ENCODE measurements around the gene MFAP2.

Gene MFAP2

DNA sequence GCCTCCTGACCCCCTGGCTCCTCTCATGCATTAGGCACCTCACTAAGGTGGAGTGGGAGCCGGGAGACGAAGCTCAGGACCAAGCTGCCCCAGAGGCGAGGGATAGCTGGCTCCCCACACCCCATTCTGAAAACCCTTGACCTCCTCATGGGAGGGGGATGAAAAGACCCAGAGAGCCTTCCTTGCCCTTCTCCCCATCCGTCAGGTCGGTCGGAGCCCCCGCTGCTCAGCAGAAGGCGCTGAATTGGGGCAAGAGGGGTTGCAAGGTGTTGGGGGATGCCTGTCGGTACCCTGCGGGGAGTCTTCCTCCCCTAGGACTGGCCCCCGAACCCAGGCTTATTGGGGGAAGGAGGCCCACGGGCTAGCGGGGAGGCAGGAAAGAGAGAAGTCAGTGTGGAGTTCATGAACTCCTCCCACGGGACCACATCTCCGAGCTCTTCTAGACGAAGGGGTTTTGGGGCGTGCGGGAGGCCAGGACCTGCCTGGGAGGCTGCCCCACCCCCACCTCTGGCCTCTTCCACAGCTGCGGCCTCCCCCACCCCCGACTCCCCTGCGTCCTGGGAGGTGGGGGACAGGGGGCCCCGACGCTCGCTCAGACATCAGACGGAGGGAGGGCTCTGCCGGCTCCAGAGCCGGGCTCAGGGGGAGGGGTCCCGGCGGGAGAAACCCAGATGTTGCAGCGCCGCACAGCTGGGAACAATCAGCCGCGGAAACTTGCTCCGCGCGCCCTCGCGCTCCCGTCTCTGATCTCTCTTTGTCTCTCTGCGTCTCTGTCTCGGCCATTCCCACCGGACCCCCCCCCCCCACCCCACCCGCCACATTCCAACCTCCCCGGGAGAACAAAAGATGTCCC is 719 bp downstream of the MFAP2 start:
- no peak for TF ChIP-seq POLR2A (IDR thresholded peaks at IDR 0.05; ENCODE audit: low read depth, low read length)
- DNase-seq (ENCODE audit: insufficient read length, low spot score) (no peak), FAIRE-seq (no peak)

DNA sequence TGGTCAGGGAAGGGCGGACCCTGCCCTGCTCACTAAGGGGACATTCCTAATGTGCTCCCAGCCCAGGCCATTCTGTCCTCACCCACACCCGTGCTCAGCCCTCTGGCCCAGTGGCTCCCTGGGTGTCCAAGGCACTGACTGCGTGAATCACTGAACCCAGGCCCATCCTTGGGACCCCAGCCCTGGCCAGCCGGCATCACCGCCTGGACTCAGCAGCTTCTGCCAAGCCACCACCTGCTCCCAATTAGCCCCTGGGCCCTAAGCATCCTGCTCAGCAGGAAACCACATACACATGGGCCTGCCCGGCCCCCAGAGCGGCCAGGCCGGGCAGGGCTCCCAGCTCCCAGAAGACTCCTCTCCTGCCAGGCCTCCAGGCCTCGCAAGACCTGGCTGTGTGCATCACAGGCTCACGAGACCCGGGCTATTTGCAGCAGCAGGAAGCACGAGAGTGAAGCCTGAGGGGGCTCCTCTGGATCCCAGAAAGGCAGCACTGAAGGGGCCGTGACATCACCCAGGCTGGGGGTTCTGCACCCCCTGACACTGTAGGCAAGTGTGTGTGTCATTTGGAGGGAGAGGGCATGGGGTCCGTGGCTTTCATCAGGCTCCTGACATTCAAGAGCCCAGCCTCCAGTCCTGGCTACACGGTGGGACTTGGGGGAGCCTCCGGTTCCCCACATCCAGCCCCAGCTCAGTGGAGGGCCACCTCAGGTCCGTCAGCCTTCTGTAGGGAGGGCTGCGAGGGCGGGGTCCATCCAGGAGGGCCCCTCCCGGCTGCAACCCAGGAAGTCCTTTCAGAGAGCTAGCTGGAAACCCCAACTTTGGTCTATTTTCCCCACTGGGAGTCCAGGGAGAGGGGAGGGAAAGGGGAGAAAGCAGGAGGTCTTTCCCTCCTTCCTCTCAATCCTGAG is 1.6 kb downstream of the MFAP2 start:
- FAIRE-seq = no peak
- DNase-seq (ENCODE audit: insufficient read length, low spot score) = no peak
- TF ChIP-seq POLR2A (IDR thresholded peaks at IDR 0.05; ENCODE audit: low read depth, low read length) = no peak

DNA sequence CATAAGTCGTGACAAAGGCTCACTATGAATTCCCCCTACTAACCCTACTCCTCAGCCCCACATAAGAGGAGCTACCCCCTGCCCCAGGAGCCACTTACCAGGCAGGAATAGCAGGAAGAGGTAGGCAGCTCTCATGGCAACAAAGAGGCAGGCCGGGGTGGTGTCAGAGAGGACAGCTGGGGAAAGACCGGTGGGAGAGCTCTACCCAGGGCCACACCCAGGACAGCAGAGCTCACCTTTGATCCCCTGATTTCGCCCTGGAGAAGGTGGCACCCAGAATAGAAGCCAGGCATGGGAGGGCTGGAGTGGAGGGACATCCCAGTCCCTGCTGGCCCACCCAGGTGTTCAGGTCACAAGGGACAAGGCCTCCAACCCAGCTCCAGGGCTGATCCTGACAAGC is 2.3 kb downstream of the MFAP2 start:
- DNase-seq (ENCODE audit: insufficient read length, low spot score) = no peak
- no peak for TF ChIP-seq POLR2A (IDR thresholded peaks at IDR 0.05; ENCODE audit: low read depth, low read length)
- no peak for FAIRE-seq

DNA sequence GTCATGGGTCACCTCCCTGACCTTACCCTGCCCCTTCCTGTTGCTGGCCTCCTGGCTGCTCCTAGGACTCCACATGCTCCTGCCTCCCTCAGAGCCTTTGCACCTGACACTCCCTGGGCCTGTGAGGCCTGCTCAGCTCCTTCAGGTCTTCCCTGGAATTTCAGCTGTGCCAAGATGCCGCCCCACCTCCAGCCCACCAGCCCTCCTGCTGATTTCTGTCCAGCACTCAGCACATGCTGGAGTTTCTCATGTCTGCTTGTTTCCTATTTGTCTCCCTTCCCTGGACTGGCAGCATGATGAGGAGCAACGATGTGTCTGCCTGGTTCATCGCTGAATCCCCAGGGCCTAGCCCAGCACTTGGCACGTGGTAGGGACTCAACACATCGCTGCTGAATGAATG is 3.0 kb downstream of the MFAP2 start:
- FAIRE-seq (no peak), DNase-seq (ENCODE audit: insufficient read length, low spot score) (no peak)
- no peak for TF ChIP-seq POLR2A (IDR thresholded peaks at IDR 0.05; ENCODE audit: low read depth, low read length)

DNA sequence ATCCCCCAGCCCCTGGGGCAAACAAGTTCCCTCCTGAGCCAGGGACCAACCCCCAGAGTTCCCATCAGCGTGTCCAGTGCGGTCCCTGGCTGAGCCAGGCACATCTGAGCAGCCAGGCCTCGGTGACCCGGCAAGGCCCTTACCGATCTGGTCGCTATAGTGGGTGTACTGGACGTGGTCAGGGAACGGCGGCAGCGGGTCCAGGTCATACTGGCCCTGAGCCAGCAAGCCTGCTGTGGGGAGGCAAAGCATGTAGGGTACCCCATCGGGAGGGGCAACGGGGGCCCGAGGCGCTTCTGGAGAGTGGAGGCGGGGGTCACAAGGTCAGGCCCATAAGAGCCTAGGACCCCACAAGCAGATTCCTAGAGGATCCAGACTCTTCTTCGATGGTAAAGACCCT is 3.5 kb downstream of the MFAP2 start:
- no peak for DNase-seq (ENCODE audit: insufficient read length, low spot score)

DNA sequence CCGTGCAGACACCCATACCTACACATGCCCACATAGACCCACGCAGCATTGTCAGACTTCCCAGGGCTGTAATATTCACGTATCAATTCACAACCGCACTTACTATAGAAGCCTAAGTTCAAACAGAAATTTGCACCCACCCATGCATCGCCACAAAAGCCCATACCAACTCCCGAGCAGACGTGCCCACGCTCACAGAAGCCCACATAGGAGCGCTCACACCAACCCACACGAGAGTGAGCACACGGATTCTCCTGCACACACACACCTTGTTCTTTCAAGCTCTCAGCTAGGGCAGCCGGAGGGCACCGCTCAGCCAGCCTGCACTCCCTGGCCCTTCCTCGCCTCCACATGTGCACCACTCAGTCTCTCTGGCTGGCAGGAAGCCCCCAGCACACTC is 4.6 kb downstream of the MFAP2 start:
- DNase-seq (ENCODE audit: insufficient read length, low spot score) (no peak), FAIRE-seq (no peak)
- TF ChIP-seq POLR2A (IDR thresholded peaks at IDR 0.05; ENCODE audit: low read depth, low read length) = no peak

More for the DNA sequence above, 3.5 kb downstream of the MFAP2 start:
- TF ChIP-seq POLR2A (IDR thresholded peaks at IDR 0.05; ENCODE audit: low read depth, low read length) = no peak
- FAIRE-seq = no peak

DNA sequence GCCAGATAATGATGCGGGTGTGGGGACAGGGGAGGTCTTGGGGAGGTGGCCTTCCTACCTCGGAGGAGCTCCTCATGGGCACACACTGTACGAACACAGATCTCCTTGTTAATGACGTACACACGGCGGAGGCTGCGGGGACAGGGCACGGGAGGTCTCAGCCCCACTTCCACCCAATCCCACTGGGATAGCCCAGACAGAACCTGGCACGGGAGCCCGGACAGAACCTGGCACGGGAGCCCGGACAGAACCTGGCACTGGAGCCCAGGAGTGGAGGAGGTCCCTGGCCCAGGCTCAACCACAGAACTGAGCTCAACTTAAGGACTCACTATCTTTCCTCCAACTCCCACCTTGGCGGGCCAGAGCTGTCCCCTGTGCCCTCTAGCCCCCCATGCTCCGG is 5.2 kb downstream of the MFAP2 start:
- FAIRE-seq (no peak), DNase-seq (ENCODE audit: insufficient read length, low spot score) (no peak)
- no peak for TF ChIP-seq POLR2A (IDR thresholded peaks at IDR 0.05; ENCODE audit: low read depth, low read length)

DNA sequence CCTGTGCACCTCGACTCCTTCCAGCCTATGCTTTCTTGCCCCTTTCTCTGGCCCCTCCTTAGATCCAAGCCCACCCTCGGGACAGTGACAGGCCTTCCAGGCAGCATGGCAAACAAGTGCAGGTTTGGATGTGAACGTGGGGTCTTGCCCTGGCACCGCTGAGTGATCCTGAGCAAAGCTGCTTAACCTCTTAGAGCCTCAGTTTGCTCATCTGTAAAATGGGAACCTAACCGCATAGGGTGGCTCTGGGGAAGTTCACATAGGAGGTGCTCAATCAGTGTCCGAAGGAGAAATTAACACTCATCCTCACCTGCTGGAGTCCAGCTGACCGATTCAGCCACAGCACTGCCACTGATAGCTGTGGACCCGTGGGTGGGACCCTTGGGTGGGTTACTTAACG is 7.2 kb downstream of the MFAP2 start:
- no peak for TF ChIP-seq POLR2A (IDR thresholded peaks at IDR 0.05; ENCODE audit: low read depth, low read length)
- no peak for DNase-seq (ENCODE audit: insufficient read length, low spot score)
- no peak for FAIRE-seq

DNA sequence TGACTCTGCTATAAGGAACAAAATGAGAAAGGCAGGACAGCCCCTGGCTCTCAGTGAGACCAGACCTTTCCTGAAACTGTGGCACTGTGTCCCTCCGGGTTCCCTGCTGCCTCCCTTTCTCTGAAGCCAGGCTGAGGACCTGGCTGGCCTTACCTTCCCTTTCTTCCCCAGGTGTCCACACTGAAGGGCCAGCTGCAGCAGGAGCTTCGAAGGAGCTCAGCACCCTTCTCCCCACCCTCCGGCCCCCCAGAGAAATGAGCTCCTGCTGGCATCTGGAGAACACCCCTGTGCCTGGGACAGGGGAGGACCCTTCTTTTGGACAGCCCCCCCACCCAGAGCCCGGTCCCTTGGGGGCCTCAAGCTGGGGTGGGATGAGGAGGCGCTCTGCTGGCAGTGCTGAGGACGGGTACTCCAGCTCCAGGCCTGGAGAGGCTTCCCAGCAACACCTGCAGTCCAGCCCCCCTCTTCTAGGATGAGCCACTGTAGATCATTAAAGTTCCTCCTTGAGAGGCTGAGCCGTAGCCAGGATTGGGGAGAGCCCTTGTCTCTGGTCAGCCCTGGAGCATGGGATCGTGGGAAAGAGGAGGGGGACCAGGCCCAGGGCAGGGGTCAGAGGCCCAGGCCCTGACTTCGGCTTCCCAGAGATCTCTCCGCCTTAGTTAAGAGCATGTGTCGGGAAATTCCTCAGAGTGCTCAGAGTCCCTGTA is 8.1 kb downstream of the MFAP2 start:
- DNase-seq (ENCODE audit: insufficient read length, low spot score) (no peak), FAIRE-seq (no peak)
- no peak for TF ChIP-seq POLR2A (IDR thresholded peaks at IDR 0.05; ENCODE audit: low read depth, low read length)

DNA sequence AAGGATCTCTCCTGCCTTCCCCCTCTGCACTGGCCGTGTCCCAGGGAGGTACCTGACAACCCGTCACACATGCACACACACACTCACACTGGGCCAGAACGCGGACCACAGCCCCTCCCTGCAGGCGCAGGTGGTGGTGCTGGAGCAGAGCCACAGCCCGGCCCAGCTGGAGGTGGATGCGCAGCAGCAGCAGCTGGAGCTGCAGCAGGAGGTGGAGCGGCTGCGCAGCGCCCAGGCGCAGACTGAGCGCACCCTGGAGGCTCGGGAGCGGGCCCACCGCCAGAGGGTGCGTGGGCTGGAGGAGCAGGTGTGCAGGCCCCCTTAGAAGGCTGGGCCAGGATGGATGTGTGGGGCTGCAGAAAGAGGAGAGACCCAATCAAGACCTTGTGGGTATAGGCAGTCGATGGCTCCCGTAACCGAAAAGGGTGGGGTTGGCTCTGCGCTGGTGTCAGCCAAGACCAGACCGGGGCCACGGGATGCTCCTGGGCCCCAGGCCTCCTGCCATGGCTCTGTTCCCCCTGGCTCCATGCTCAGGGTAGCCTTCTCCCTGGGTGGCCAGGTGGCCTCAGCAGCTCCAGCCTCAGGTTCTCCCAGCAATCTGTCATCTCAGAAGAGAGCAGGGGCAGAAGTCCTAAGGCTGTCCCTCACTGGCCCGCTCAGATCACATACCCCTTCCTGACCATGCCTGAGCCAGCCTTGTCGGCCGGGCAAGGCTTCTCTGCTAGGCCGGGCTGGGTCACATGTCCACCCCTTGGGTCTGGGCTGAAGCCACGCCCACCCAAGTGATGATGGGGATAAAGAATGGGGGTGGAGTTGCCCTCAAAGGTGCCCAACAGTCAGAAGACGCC is 8.9 kb downstream of the MFAP2 start:
- FAIRE-seq = no peak
- TF ChIP-seq POLR2A (IDR thresholded peaks at IDR 0.05; ENCODE audit: low read depth, low read length) = no peak
- DNase-seq (ENCODE audit: insufficient read length, low spot score) = no peak

DNA sequence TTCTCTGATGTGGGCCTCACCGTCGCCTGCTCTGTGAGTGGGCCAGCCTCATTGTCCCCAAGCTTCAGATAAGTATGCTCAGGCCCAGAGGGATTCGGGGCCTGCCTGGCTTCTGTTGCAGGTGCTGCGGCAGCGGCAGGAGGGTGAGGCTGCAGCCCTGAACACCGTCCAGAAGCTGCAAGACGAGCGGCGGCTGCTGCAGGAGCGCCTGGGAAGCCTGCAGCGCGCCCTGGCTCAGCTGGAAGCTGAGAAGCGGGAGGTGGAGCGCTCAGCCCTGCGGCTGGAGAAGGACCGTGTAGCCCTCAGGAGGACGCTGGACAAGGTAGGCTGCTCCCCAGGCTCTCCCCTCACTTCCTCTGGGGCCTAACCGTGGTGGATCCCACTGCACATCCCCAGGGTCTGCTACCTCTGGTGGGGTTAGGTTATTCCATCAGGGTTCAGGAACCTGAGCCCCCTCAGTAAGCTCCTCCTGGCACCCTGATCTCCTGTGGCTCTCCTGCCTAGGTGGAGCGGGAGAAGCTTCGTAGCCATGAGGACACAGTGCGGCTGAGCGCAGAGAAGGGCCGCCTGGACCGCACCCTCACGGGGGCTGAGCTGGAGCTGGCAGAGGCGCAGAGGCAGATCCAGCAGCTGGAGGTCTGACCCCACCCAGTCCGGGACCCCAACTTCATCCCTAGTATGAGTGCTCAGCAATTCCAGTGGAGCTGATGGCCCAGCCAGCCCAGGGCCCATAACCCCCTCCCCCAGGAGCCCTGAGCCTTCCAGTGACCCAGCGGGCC is 10.1 kb downstream of the MFAP2 start:
- no peak for TF ChIP-seq POLR2A (IDR thresholded peaks at IDR 0.05; ENCODE audit: low read depth, low read length)
- no peak for FAIRE-seq
- no peak for DNase-seq (ENCODE audit: insufficient read length, low spot score)

DNA sequence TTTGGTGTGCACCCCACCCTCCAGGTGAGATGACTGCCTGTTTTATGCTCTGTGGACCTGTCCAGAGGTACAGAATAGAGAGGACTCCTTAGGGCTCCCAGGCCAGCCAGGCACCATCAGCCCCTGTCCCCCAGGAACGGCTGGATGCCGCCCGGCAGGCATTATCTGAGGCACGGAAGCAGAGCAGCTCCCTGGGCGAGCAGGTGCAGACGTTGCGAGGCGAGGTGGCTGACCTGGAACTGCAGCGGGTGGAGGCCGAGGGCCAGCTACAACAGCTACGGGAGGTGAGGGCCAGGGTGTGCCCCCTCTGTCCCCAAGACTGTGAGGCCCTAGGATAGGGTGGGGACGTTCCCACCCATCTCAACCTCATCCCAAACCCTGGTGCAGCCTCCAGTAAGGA is 10.8 kb downstream of the MFAP2 start:
- FAIRE-seq (no peak), DNase-seq (ENCODE audit: insufficient read length, low spot score) (no peak)
- TF ChIP-seq POLR2A (IDR thresholded peaks at IDR 0.05; ENCODE audit: low read depth, low read length) = no peak

Measured in H54 (cell line).